HCT116 (cell line): Measurements from ENCODE around the gene AEBP2. TPM values are rescaled to one million over a fixed set of nuclear protein-coding genes. Genes with fewer than 3 reads are reported as not detected.

Source experiments
- ATAC-seq: fragments of 200-7000 bp; cut with Tn5 transposase; 2 replicates; pipeline ENCODE4 v1.9.1; 2020; ENCODE audit warnings: mild to moderate bottlenecking, moderate library complexity
- BruUV-seq: library from RNA; stranded (reverse); fragments of 400-500 nt; replicated peaks from 2 replicates; lab custom pipeline; 2021; lab: Mats Ljungman, UMichigan
- CTCF ChIA-PET: fragments of 300-600 bp; sonication (Branson Sonifier 250); formaldehyde crosslinking; loops from one replicate; lab custom pipeline; 2021; ENCODE audit warnings: antibody characterized with exemption; lab: Charles Lee
- POLR2A ChIA-PET: fragments of 300-600, 350-600 bp; sonication (Branson Sonifier 250); formaldehyde crosslinking; loops from one replicate; lab custom pipeline; 2021; ENCODE audit warnings: antibody characterized with exemption; lab: Charles Lee
- RAD21 ChIA-PET, 2 experiments: fragments of 300-600 bp; sonication (Branson Sonifier 250); formaldehyde crosslinking; loops; one replicate each; lab custom pipeline; 2023; ENCODE audit warnings: low total read pairs in 2 of 2; ENCODE audit not compliant: uncharacterized antibody in 2 of 2, unreplicated experiment in 2 of 2, low non-redundant PET in 1 of 2; lab: Charles Lee
- DNase-seq: peaks from one replicate; pipeline ENCODE4 v3.0.0-alpha.2; 2010; ENCODE audit warnings: low read depth, low spot score
- H2AFZ ChIP-seq: fragments of 200-600 bp; shearing (Covaris generic), sonication (generic); 2 replicates; pipeline ENCODE4 v1.6.1; 2017; ENCODE audit warnings: low read depth, mixed run types, mixed read lengths, antibody characterized with exemption, low read length; ENCODE audit not compliant: poor library complexity, severe bottlenecking
- H3K27ac ChIP-seq: 2 replicates; pipeline ENCODE4 v1.5.1; 2012; ENCODE audit warnings: low read depth, low read length
- H3K27me3 ChIP-seq: fragments of 200-600 bp; sonication (generic); 2 replicates; pipeline ENCODE4 v1.6.1; 2016; ENCODE audit warnings: mixed run types, low read length, mixed read lengths; ENCODE audit not compliant: insufficient read depth
- H3K36me3 ChIP-seq, 2 experiments: fragments of 200-500 bp in 1 of 2; fragments of 200-600 bp in 1 of 2; sonication (Bioruptor generic) in 1 of 2; sonication (generic) in 1 of 2; 2 replicates each; pipeline versions ENCODE4 v1.5.1 to v1.6.1; 2014 to 2016; ENCODE audit warnings: low read length in 2 of 2, inconsistent platforms in 1 of 2, mixed read lengths in 1 of 2, mixed run types in 1 of 2; ENCODE audit not compliant: insufficient read depth in 2 of 2, control insufficient read depth in 1 of 2
- H3K4me1 ChIP-seq, 2 experiments: fragments of 200-600 bp in 1 of 2; sonication (generic) in 1 of 2; 2 replicates each; pipeline versions ENCODE4 v1.5.1 to v1.6.1; 2012 to 2017; ENCODE audit warnings: low read length in 2 of 2, inconsistent platforms in 1 of 2, mild to moderate bottlenecking in 1 of 2, mixed read lengths in 1 of 2, mixed run types in 1 of 2, moderate library complexity in 1 of 2; ENCODE audit not compliant: insufficient read depth in 2 of 2, control insufficient read depth in 1 of 2
- H3K4me2 ChIP-seq: fragments of 200-600 bp; sonication (generic); 2 replicates; pipeline ENCODE4 v1.6.1; 2017; ENCODE audit warnings: mixed run types, low read length, mixed read lengths
- H3K4me3 ChIP-seq, 2 experiments: fragments of 200-600 bp in 1 of 2; sonication (generic) in 1 of 2; replicated peaks in 1 of 2; 2 replicates each; pipeline ENCODE4 v1.5.1; 2011 to 2016; ENCODE audit warnings: low read length in 2 of 2, control low read depth in 1 of 2, low read depth in 1 of 2, mild to moderate bottlenecking in 1 of 2, mixed read lengths in 1 of 2, mixed run types in 1 of 2
- H3K79me2 ChIP-seq: fragments of 200-600 bp; sonication (generic); 2 replicates; pipeline ENCODE4 v1.6.1; 2017; ENCODE audit warnings: mild to moderate bottlenecking, mixed run types, low read length, moderate library complexity, mixed read lengths; ENCODE audit not compliant: insufficient read depth
- H3K9ac ChIP-seq: fragments of 200-600 bp; sonication (generic); 2 replicates; pipeline ENCODE4 v1.6.1; 2016; ENCODE audit warnings: low read length, mixed read lengths
- H3K9me2 ChIP-seq: fragments of 200-600 bp; sonication (generic), shearing (Covaris generic); 2 replicates; pipeline ENCODE4 v1.6.1; 2017; ENCODE audit warnings: mixed run types, mild to moderate bottlenecking, moderate library complexity; ENCODE audit not compliant: insufficient read depth
- H3K9me3 ChIP-seq, 2 experiments: fragments of 200-500 bp in 1 of 2; fragments of 200-600 bp in 1 of 2; sonication (Bioruptor generic) in 1 of 2; sonication (generic) in 1 of 2; 2 replicates each; pipeline ENCODE4 v1.6.1; 2014 to 2017; ENCODE audit warnings: low read length in 2 of 2, mixed read lengths in 2 of 2, inconsistent platforms in 1 of 2, low read depth in 1 of 2, mild to moderate bottlenecking in 1 of 2, mixed run types in 1 of 2, moderate library complexity in 1 of 2; ENCODE audit not compliant: control insufficient read depth in 1 of 2, insufficient read depth in 1 of 2
- H4K20me1 ChIP-seq: fragments of 200-600 bp; sonication (generic), shearing (Covaris generic); 2 replicates; pipeline ENCODE4 v1.6.1; 2017; ENCODE audit warnings: mixed run types, mild to moderate bottlenecking, moderate library complexity; ENCODE audit not compliant: insufficient read depth
- EGR1 ChIP-seq: IDR thresholded peaks from 2 replicates; pipeline ENCODE4 v1.6.1; 2012; ENCODE audit warnings: low read depth
- ELF1 ChIP-seq: IDR thresholded peaks from 2 replicates; pipeline ENCODE4 v1.6.1; 2012; ENCODE audit warnings: low read depth, borderline replicate concordance
- EZH2 ChIP-seq: fragments of 200-600 bp; sonication (generic); IDR thresholded peaks from 2 replicates; pipeline ENCODE4 v1.6.1; 2017; ENCODE audit warnings: antibody characterized with exemption, mixed run types
- EZH2phosphoT487 ChIP-seq: fragments of 200-600 bp; IDR thresholded peaks from 2 replicates; pipeline ENCODE4 v1.6.1; 2018; ENCODE audit warnings: antibody characterized with exemption, borderline replicate concordance
- FOSL1 ChIP-seq: IDR thresholded peaks from 2 replicates; pipeline ENCODE4 v1.6.1; 2012; ENCODE audit warnings: low read depth
- JUND ChIP-seq: IDR thresholded peaks from 2 replicates; pipeline ENCODE4 v1.6.1; 2012
- MAX ChIP-seq: IDR thresholded peaks from 2 replicates; pipeline ENCODE4 v1.6.1; 2012
- POLR2A ChIP-seq: IDR thresholded peaks from 2 replicates; pipeline ENCODE4 v1.7.0; 2011; ENCODE audit warnings: borderline replicate concordance; ENCODE audit not compliant: insufficient read depth, insufficient read length; ENCODE audit errors: extremely low read depth
- POLR2AphosphoS5 ChIP-seq: IDR thresholded peaks from 2 replicates; pipeline ENCODE4 v1.6.1; 2011; ENCODE audit warnings: mild to moderate bottlenecking, low read depth, low read length, moderate library complexity
- RAD21 ChIP-seq: IDR thresholded peaks from 2 replicates; pipeline ENCODE4 v1.6.1; 2012; ENCODE audit warnings: low read depth, mild to moderate bottlenecking
- SIN3A ChIP-seq: IDR thresholded peaks from 2 replicates; pipeline ENCODE4 v1.6.1; 2012; ENCODE audit warnings: low read depth
- SRF ChIP-seq: IDR thresholded peaks from 2 replicates; pipeline ENCODE4 v1.6.1; 2012; ENCODE audit warnings: low read depth
- TCF7L2 ChIP-seq: IDR thresholded peaks from 2 replicates; pipeline ENCODE4 v1.7.0; 2011; ENCODE audit warnings: borderline replicate concordance, inconsistent platforms; ENCODE audit not compliant: insufficient read depth, insufficient read length; ENCODE audit errors: extremely low read depth
- YY1 ChIP-seq: IDR thresholded peaks from 2 replicates; pipeline ENCODE4 v1.6.1; 2011; ENCODE audit warnings: low read length, low read depth, moderate library complexity, mild to moderate bottlenecking; ENCODE audit not compliant: insufficient replicate concordance; ENCODE audit errors: extremely low read depth
- ZFX ChIP-seq: fragments of 450-650 bp; IDR thresholded peaks from 2 replicates; pipeline ENCODE4 v1.6.1; 2017
- intact Hi-C: fragments of 100-400 bp; cut with micrococcal nuclease; formaldehyde crosslinking; loops from 2 replicates; pipeline ENCODE4 v1.10.0; 2022
- total RNA-seq: library from RNA; stranded (reverse); gene quantifications from one replicate; pipeline ENCODE4 v1.2.1, GENCODE V29; 2021; ENCODE audit not compliant: unreplicated experiment
- TF ChIP-seq, protein P1 (sequence below): IDR thresholded peaks from 2 replicates; pipeline ENCODE4 v1.6.1; 2011; ENCODE audit warnings: mild to moderate bottlenecking, low read length, moderate library complexity; ENCODE audit not compliant: insufficient replicate concordance; ENCODE audit errors: extremely low read depth
- TF ChIP-seq, protein P2 (sequence below): IDR thresholded peaks from 2 replicates; pipeline ENCODE4 v1.6.1; 2012
- TF ChIP-seq, protein P3 (sequence below), 3 experiments: fragments of 200-600 bp in 1 of 3; sonication (generic) in 1 of 3; IDR thresholded peaks in 2 of 3; conservative IDR thresholded peaks in 1 of 3; 2 replicates each; pipeline ENCODE4 v1.5.1; 2012 to 2017; ENCODE audit warnings: low read depth in 2 of 3, low read length in 2 of 3, antibody characterized with exemption in 1 of 3, borderline replicate concordance in 1 of 3, control low read depth in 1 of 3, mild to moderate bottlenecking in 1 of 3, mixed read lengths in 1 of 3, mixed run types in 1 of 3, moderate library complexity in 1 of 3; ENCODE audit not compliant: insufficient read depth in 1 of 3

AEBP2 gene
- total RNA-seq, 1 experiment from 2014 or later = 44.6 TPM

GRCh38 chr12:19548834-19549233 lies 109.5 kb downstream of the AEBP2 start (continued):
- TF ChIP-seq, protein P1, sequence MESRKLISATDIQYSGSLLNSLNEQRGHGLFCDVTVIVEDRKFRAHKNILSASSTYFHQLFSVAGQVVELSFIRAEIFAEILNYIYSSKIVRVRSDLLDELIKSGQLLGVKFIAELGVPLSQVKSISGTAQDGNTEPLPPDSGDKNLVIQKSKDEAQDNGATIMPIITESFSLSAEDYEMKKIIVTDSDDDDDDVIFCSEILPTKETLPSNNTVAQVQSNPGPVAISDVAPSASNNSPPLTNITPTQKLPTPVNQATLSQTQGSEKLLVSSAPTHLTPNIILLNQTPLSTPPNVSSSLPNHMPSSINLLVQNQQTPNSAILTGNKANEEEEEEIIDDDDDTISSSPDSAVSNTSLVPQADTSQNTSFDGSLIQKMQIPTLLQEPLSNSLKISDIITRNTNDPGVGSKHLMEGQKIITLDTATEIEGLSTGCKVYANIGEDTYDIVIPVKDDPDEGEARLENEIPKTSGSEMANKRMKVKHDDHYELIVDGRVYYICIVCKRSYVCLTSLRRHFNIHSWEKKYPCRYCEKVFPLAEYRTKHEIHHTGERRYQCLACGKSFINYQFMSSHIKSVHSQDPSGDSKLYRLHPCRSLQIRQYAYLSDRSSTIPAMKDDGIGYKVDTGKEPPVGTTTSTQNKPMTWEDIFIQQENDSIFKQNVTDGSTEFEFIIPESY = no peak
- TF ChIP-seq EZH2 (no peak), EZH2phosphoT487 (no peak), SRF (no peak), RAD21 (no peak), POLR2A (no peak), JUND (no peak), YY1 (no peak), SIN3A (no peak), TCF7L2 (no peak)
- TF ChIP-seq, protein P2, sequence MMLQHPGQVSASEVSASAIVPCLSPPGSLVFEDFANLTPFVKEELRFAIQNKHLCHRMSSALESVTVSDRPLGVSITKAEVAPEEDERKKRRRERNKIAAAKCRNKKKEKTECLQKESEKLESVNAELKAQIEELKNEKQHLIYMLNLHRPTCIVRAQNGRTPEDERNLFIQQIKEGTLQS = no peak

GRCh38 chr12:19550626-19551025 lies 111.3 kb downstream of the AEBP2 start:
- Histone ChIP-seq H3K4me3 (no peak overlapping the region), H3K9me3 (no peaks in the 10 kb centered on the region), H2AFZ (no peak overlapping the region), H3K36me3 (no peaks in the 10 kb centered on the region), H3K4me2 (no peak overlapping the region), H3K27me3 (no peaks in the 10 kb centered on the region), H3K9ac (no peak overlapping the region), H3K79me2 (no peaks in the 10 kb centered on the region), H4K20me1 (no peaks in the 10 kb centered on the region), H3K27ac (no peak overlapping the region), H3K4me1 (no peaks in the 10 kb centered on the region), H3K9me2 (no peaks in the 10 kb centered on the region)
- intact Hi-C loops = no loop called here
- ChIA-PET RAD21 (no interaction called here), CTCF (no interaction called here), POLR2A (no interaction called here)
- ATAC-seq (no peak), DNase-seq (no peak)
- BruUV-seq = no TSS peak
- TF ChIP-seq SIN3A = no peak
- no peak for TF ChIP-seq ZFX
- no peak for TF ChIP-seq POLR2AphosphoS5
- TF ChIP-seq, protein P1 = no peak
- TF ChIP-seq YY1 = no peak
- TF ChIP-seq EZH2 = no peak
- TF ChIP-seq POLR2A = no peak
- no peak for TF ChIP-seq JUND
- no peak for TF ChIP-seq MAX
- TF ChIP-seq TCF7L2 = no peak
- TF ChIP-seq, protein P2 = no peak
- TF ChIP-seq, protein P3, sequence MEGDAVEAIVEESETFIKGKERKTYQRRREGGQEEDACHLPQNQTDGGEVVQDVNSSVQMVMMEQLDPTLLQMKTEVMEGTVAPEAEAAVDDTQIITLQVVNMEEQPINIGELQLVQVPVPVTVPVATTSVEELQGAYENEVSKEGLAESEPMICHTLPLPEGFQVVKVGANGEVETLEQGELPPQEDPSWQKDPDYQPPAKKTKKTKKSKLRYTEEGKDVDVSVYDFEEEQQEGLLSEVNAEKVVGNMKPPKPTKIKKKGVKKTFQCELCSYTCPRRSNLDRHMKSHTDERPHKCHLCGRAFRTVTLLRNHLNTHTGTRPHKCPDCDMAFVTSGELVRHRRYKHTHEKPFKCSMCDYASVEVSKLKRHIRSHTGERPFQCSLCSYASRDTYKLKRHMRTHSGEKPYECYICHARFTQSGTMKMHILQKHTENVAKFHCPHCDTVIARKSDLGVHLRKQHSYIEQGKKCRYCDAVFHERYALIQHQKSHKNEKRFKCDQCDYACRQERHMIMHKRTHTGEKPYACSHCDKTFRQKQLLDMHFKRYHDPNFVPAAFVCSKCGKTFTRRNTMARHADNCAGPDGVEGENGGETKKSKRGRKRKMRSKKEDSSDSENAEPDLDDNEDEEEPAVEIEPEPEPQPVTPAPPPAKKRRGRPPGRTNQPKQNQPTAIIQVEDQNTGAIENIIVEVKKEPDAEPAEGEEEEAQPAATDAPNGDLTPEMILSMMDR (IDR thresholded peaks at IDR 0.05 in 2 of 3, conservative IDR thresholded peaks at IDR 0.05 in 1 of 3; ENCODE audit: borderline replicate concordance in 1 of 3, insufficient read depth in 1 of 3, low read depth in 2 of 3, low read length in 2 of 3) = no peak
- no peak for TF ChIP-seq FOSL1
- TF ChIP-seq EGR1 = no peak
- TF ChIP-seq EZH2phosphoT487 = no peak
- TF ChIP-seq ELF1 = no peak
